Mesenchymal stem cell (in vitro differentiated cells and primary cell): ENCODE results near the gene SON. TPM values are rescaled to one million over a fixed set of nuclear protein-coding genes. Genes with fewer than 3 reads are reported as not detected.

Experiments
- DNase-seq: peaks from one replicate; pipeline ENCODE4 v3.0.0-alpha.2; 2013
- H2AFZ ChIP-seq: one replicate; pipeline ENCODE4 v1.6.1; 2013; ENCODE audit warnings: low read depth, mild to moderate bottlenecking, control low read depth, inconsistent platforms, low read length, moderate library complexity
- H2AK5ac ChIP-seq: 2 replicates; pipeline ENCODE4 v1.6.1; 2013; ENCODE audit warnings: low read length, moderate library complexity, mild to moderate bottlenecking, inconsistent platforms; ENCODE audit not compliant: severe bottlenecking
- H2BK120ac ChIP-seq: one replicate; pipeline ENCODE4 v1.6.1; 2013; ENCODE audit warnings: low read depth, mild to moderate bottlenecking, inconsistent platforms, low read length, moderate library complexity
- H2BK12ac ChIP-seq, 2 experiments: one replicate each; pipeline ENCODE4 v1.6.1; 2013; ENCODE audit warnings: inconsistent platforms in 2 of 2, low read length in 2 of 2, mild to moderate bottlenecking in 2 of 2, moderate library complexity in 2 of 2, control low read depth in 1 of 2
- H2BK15ac ChIP-seq: one replicate; pipeline ENCODE4 v1.6.1; 2013; ENCODE audit warnings: mild to moderate bottlenecking, low read depth, inconsistent platforms; ENCODE audit not compliant: poor library complexity, severe bottlenecking
- H2BK5ac ChIP-seq: 2 replicates; pipeline ENCODE4 v1.6.1; 2013; ENCODE audit warnings: low read depth, mild to moderate bottlenecking, low read length, control low read depth, inconsistent platforms; ENCODE audit not compliant: poor library complexity, severe bottlenecking
- H3K14ac ChIP-seq, 2 experiments: one replicate each; pipeline ENCODE4 v1.6.1; 2013; ENCODE audit warnings: inconsistent platforms in 2 of 2, low read length in 2 of 2, control low read depth in 1 of 2, mild to moderate bottlenecking in 1 of 2, moderate library complexity in 1 of 2
- H3K18ac ChIP-seq, 2 experiments: one replicate each; pipeline ENCODE4 v1.6.1; 2013; ENCODE audit warnings: inconsistent platforms in 2 of 2, low read length in 2 of 2, control low read depth in 1 of 2, low read depth in 1 of 2, mild to moderate bottlenecking in 1 of 2
- H3K23ac ChIP-seq, 2 experiments: one replicate each; pipeline ENCODE4 v1.6.1; 2013; ENCODE audit warnings: inconsistent platforms in 2 of 2, low read length in 2 of 2, mild to moderate bottlenecking in 2 of 2, moderate library complexity in 2 of 2, control low read depth in 1 of 2
- H3K27ac ChIP-seq: 2 replicates; pipeline ENCODE4 v1.5.1; 2013; ENCODE audit warnings: mild to moderate bottlenecking, moderate library complexity, low read length, control low read depth, inconsistent platforms; ENCODE audit not compliant: poor library complexity, severe bottlenecking
- H3K27me3 ChIP-seq, 2 experiments: 2 replicates each; pipeline versions ENCODE4 v1.6.1 to v1.7.0; 2013; ENCODE audit warnings: low read length in 2 of 2, mild to moderate bottlenecking in 2 of 2, moderate library complexity in 2 of 2, control low read depth in 1 of 2, inconsistent platforms in 1 of 2; ENCODE audit not compliant: control insufficient read depth in 1 of 2, insufficient read depth in 1 of 2
- H3K36me3 ChIP-seq, 2 experiments: 2 replicates each; pipeline versions ENCODE4 v1.6.1 to v1.7.0; 2013; ENCODE audit warnings: low read length in 2 of 2, control low read depth in 1 of 2, inconsistent platforms in 1 of 2, low read depth in 1 of 2, mild to moderate bottlenecking in 1 of 2; ENCODE audit not compliant: insufficient read depth in 2 of 2, control insufficient read depth in 1 of 2
- H3K4ac ChIP-seq, 2 experiments: one replicate each; pipeline ENCODE4 v1.6.1; 2013; ENCODE audit warnings: inconsistent platforms in 2 of 2, low read length in 2 of 2, mild to moderate bottlenecking in 2 of 2, moderate library complexity in 2 of 2, control low read depth in 1 of 2, low read depth in 1 of 2
- H3K4me1 ChIP-seq: 2 replicates; pipeline ENCODE4 v1.6.1; 2013; ENCODE audit warnings: low read depth, low read length, control low read depth; ENCODE audit not compliant: control insufficient read depth, insufficient read depth
- H3K4me2 ChIP-seq: 2 replicates; pipeline ENCODE4 v1.6.1; 2013; ENCODE audit warnings: low read length, mild to moderate bottlenecking, inconsistent platforms; ENCODE audit not compliant: poor library complexity, severe bottlenecking
- H3K4me3 ChIP-seq, 2 experiments: 2 replicates each; pipeline versions ENCODE4 v1.5.1 to v1.7.0; 2013; ENCODE audit warnings: low read length in 2 of 2, mild to moderate bottlenecking in 2 of 2, control low read depth in 1 of 2, low read depth in 1 of 2; ENCODE audit not compliant: insufficient read depth in 1 of 2
- H3K79me1 ChIP-seq: replicated peaks from 2 replicates; pipeline ENCODE4 v1.6.1; 2013; ENCODE audit warnings: mild to moderate bottlenecking, control low read depth, low read length, inconsistent platforms; ENCODE audit not compliant: poor library complexity, severe bottlenecking
- H3K9ac ChIP-seq: 2 replicates; pipeline ENCODE4 v1.7.0; 2013; ENCODE audit warnings: mild to moderate bottlenecking, low read length, moderate library complexity
- H3K9me3 ChIP-seq: 2 replicates; pipeline ENCODE4 v1.7.0; 2013; ENCODE audit warnings: mild to moderate bottlenecking, low read length; ENCODE audit not compliant: control insufficient read depth
- H4K8ac ChIP-seq: one replicate; pipeline ENCODE4 v1.6.1; 2013; ENCODE audit warnings: inconsistent platforms, mild to moderate bottlenecking, low read length, moderate library complexity
- H4K91ac ChIP-seq: one replicate; pipeline ENCODE4 v1.6.1; 2013; ENCODE audit warnings: mild to moderate bottlenecking, low read length, inconsistent platforms
- WGBS: methylation state at CpG from one replicate; pipeline ENCODE4 v1.1.7; 2013; ENCODE audit warnings: mixed read lengths; 5-methylcytosine and 5-hydroxymethylcytosine counted together
- polyA plus RNA-seq, 2 experiments: library from polyadenylated mRNA; stranded (reverse); fragments of 200-250 nt; gene quantifications; one replicate each; pipeline ENCODE4 v1.2.3, GENCODE V29; 2013

The SON gene, protein sequence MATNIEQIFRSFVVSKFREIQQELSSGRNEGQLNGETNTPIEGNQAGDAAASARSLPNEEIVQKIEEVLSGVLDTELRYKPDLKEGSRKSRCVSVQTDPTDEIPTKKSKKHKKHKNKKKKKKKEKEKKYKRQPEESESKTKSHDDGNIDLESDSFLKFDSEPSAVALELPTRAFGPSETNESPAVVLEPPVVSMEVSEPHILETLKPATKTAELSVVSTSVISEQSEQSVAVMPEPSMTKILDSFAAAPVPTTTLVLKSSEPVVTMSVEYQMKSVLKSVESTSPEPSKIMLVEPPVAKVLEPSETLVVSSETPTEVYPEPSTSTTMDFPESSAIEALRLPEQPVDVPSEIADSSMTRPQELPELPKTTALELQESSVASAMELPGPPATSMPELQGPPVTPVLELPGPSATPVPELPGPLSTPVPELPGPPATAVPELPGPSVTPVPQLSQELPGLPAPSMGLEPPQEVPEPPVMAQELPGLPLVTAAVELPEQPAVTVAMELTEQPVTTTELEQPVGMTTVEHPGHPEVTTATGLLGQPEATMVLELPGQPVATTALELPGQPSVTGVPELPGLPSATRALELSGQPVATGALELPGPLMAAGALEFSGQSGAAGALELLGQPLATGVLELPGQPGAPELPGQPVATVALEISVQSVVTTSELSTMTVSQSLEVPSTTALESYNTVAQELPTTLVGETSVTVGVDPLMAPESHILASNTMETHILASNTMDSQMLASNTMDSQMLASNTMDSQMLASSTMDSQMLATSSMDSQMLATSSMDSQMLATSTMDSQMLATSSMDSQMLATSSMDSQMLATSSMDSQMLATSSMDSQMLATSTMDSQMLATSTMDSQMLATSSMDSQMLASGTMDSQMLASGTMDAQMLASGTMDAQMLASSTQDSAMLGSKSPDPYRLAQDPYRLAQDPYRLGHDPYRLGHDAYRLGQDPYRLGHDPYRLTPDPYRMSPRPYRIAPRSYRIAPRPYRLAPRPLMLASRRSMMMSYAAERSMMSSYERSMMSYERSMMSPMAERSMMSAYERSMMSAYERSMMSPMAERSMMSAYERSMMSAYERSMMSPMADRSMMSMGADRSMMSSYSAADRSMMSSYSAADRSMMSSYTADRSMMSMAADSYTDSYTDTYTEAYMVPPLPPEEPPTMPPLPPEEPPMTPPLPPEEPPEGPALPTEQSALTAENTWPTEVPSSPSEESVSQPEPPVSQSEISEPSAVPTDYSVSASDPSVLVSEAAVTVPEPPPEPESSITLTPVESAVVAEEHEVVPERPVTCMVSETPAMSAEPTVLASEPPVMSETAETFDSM (N-terminal part only)
- polyA plus RNA-seq (2013, experiment 1 of 2), result 84.8 TPM
- polyA plus RNA-seq (2013, experiment 2 of 2), result 81.3 TPM

DNA sequence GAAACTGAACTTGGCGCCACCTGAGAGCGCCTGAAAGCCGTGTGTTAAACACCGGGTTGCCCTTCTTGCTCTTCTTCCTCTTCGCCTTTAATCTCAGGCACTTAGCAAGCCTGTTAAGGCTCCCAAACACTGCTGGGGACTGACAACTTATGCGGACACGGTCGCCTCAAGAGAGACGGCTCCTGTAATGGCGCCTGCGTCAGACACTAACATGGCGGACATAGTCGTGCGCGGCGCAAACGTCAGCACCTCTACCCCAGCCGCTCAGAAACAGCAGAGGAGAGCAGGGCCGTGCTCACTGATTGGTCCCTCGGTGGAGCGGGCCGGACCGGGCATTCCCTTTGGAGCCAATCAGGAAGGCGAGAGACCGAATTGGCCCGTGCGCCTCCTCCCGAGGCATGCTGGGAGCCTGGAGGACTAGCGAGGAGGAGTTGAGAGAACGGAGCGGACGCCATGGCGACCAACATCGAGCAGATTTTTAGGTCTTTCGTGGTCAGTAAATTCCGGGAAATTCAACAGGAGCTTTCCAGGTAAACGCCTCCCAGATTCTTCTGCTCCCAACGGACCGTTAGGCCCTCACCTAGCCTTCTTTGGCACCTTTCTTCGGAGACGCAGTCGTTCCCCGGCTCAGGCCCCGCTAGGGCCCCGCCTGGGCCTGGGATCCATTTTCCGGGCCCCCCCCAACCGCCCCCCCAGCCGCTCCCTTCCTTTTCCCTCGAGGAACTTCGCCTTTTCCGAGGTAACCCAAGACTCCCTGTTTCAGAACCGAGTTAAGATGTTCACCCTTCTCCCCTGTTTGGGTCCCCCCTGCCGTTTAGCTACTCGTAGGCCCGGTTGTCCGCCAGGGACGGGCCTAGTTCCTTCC, at the start of gene SON:
SON (plus strand) TSS at position 399 of the 865 bp plus-strand sequence; CDS start at position 454, 55 bp downstream.
- H3K23ac ChIP-seq, result peak within 1 kb of the TSS in 1 of 2 experiments; percentile 70
- peak within 1 kb of the TSS; percentile 83 to 89 for H3K18ac ChIP-seq
- peak within 1 kb of the TSS; percentile 33 for H2BK15ac ChIP-seq
- H3K36me3 ChIP-seq, result peaks cover 9 to 27% of the 10 kb centered on the region in 2 experiments
- peak within 1 kb of the TSS; percentile 92 for H4K91ac ChIP-seq
- peak within 1 kb of the TSS; percentile 96 for H2BK5ac ChIP-seq
- peak within 1 kb of the TSS; percentile 73 to 98 for H3K4me3 ChIP-seq
- peak within 1 kb of the TSS in 1 of 2 experiments; percentile 86 for H3K14ac ChIP-seq
- peak within 1 kb of the TSS; percentile 85 to 99 for H3K4ac ChIP-seq
- H3K4me2 ChIP-seq, result peak within 1 kb of the TSS; percentile 82
- H2BK12ac ChIP-seq, result peak within 1 kb of the TSS in 1 of 2 experiments; percentile 49
- H2AFZ ChIP-seq, result peak within 1 kb of the TSS; percentile 53
- H3K27me3 ChIP-seq, result no peaks in the 10 kb centered on the region
- peak within 1 kb of the TSS; percentile 75 for H2AK5ac ChIP-seq
- WGBS, result 0% methylated on average over 56 of the region's 57 CpGs
- H3K27ac ChIP-seq, result peak within 1 kb of the TSS; percentile 98
- peak within 1 kb of the TSS; percentile 100 for H3K9ac ChIP-seq
- H3K4me1 ChIP-seq, result peaks cover 3% of the 10 kb centered on the region
- peaks cover 2% of the 10 kb centered on the region for H3K79me1 ChIP-seq
- peak; percentile 99 for DNase-seq
- peak within 1 kb of the TSS; percentile 44 for H2BK120ac ChIP-seq
- H3K9me3 ChIP-seq, result no peaks in the 10 kb centered on the region
- H4K8ac ChIP-seq, result peak within 1 kb of the TSS; percentile 90

DNA sequence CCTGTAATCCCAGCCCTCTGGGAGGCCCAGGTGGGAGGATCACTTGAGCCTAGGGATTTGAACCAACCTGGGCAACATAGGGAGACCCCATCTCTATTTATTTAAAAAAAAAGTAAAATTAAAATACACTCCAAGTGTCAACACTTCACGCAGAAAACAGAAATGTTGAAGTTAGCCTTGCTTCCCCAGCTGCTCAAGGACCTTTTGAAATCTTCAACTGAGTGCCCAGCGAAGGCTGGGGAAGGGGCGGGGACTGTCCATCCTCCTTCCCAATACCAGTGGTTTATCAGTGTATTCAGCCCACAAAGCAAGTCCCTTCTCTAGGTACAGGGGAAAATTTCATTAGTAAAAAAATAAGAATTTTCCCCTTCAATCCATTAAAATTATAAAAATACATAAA, 49.1 kb upstream of the SON start:
- no peak overlapping the region for H3K4ac ChIP-seq
- H2BK15ac ChIP-seq, result no peak overlapping the region
- H2BK12ac ChIP-seq, result no peak overlapping the region
- H3K14ac ChIP-seq, result no peak overlapping the region
- H2BK5ac ChIP-seq, result no peak overlapping the region
- DNase-seq, result no peak
- peaks cover 6 to 15% of the 10 kb centered on the region in 2 experiments for H3K27me3 ChIP-seq
- no peak overlapping the region for H4K8ac ChIP-seq
- H4K91ac ChIP-seq, result no peak overlapping the region
- no peaks in the 10 kb centered on the region for H3K9me3 ChIP-seq
- no peaks in the 10 kb centered on the region for H3K79me1 ChIP-seq
- H2AFZ ChIP-seq, result no peak overlapping the region
- no peaks in the 10 kb centered on the region for H3K4me1 ChIP-seq
- 89% methylated on average over 1 of the region's 3 CpGs for WGBS
- no peak overlapping the region for H3K18ac ChIP-seq
- H3K27ac ChIP-seq, result no peak overlapping the region
- no peak overlapping the region for H3K9ac ChIP-seq
- peaks cover 0 to under 1% of the 10 kb centered on the region in 2 experiments for H3K36me3 ChIP-seq
- H2BK120ac ChIP-seq, result no peak overlapping the region
- no peak overlapping the region for H3K23ac ChIP-seq
- no peak overlapping the region for H3K4me2 ChIP-seq
- H2AK5ac ChIP-seq, result no peak overlapping the region
- no peak overlapping the region for H3K4me3 ChIP-seq

DNA sequence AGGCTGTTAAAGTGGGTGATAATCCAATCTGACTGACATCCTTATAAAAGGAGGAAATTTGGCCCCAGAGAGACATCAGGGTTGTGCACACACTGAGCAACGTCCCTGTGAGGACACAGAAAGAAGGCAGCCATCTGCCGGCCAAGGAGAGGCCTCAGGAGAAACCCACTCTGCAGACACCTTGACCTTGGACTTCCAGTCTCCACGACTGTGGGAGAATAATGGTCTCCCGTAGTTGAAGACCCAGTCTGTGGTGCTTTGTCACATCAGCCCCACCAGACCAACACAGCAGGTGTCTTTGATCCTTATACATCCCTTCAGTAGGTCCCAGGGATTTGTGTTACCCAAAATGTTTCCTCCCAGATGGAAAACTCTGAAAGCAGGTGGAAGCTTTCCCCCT, 47.1 kb upstream of the SON start:
- no peak overlapping the region for H2BK5ac ChIP-seq
- H3K18ac ChIP-seq, result no peak overlapping the region
- no peak overlapping the region for H2AFZ ChIP-seq
- H3K9me3 ChIP-seq, result no peaks in the 10 kb centered on the region
- peaks cover 6 to 15% of the 10 kb centered on the region in 2 experiments for H3K27me3 ChIP-seq
- no peak overlapping the region for H2BK15ac ChIP-seq
- no peak overlapping the region for H4K8ac ChIP-seq
- H3K27ac ChIP-seq, result no peak overlapping the region
- no peak overlapping the region for H2BK12ac ChIP-seq
- DNase-seq, result no peak
- H3K9ac ChIP-seq, result no peak overlapping the region
- WGBS, result 73% methylated on average over 4 of the region's 4 CpGs
- H4K91ac ChIP-seq, result no peak overlapping the region
- H2BK120ac ChIP-seq, result no peak overlapping the region
- H3K4me1 ChIP-seq, result no peaks in the 10 kb centered on the region
- H3K4me3 ChIP-seq, result no peak overlapping the region
- H3K79me1 ChIP-seq, result no peaks in the 10 kb centered on the region
- H3K23ac ChIP-seq, result no peak overlapping the region
- H3K4me2 ChIP-seq, result no peak overlapping the region
- no peaks in the 10 kb centered on the region for H3K36me3 ChIP-seq
- no peak overlapping the region for H3K14ac ChIP-seq
- H3K4ac ChIP-seq, result no peak overlapping the region
- no peak overlapping the region for H2AK5ac ChIP-seq
